Neural crest cell (in vitro differentiated cells): ENCODE measurements around the gene RGS17. TPM values are rescaled to one million over a fixed set of nuclear protein-coding genes. Genes with fewer than 3 reads are reported as not detected.

Source experiments
- DNase-seq: peaks from one replicate; pipeline ENCODE4 v3.0.0; 2021; ENCODE audit warnings: low read depth, mixed read lengths, low spot score
- H3K27ac Mint-ChIP-seq: one replicate; pipeline ENCODE4 v1.8.0; 2021; ENCODE audit warnings: mild to moderate bottlenecking, mixed read lengths; ENCODE audit not compliant: unreplicated experiment
- H3K27me3 Mint-ChIP-seq: 2 replicates; pipeline ENCODE4 v1.8.0; 2021; ENCODE audit warnings: low read depth, mild to moderate bottlenecking, mixed read lengths
- H3K36me3 Mint-ChIP-seq: 2 replicates; pipeline ENCODE4 v1.8.0; 2021; ENCODE audit warnings: low read depth, mild to moderate bottlenecking, mixed read lengths
- H3K4me1 Mint-ChIP-seq: 2 replicates; pipeline ENCODE4 v1.8.0; 2021; ENCODE audit warnings: mixed read lengths
- H3K4me3 Mint-ChIP-seq: one replicate; pipeline ENCODE4 v1.8.0; 2021; ENCODE audit warnings: mild to moderate bottlenecking, mixed read lengths
- H3K9me3 Mint-ChIP-seq: 2 replicates; pipeline ENCODE4 v1.8.0; 2021; ENCODE audit warnings: mixed read lengths
- CTCF ChIP-seq: fragments of 200-600 bp; sonication (generic); conservative IDR thresholded peaks from 2 replicates; pipeline ENCODE4 v1.5.0; 2021; ENCODE audit warnings: antibody characterized with exemption, mild to moderate bottlenecking
- total RNA-seq: library from RNA; stranded (reverse); gene quantifications from 2 replicates; pipeline ENCODE4 v1.2.1, GENCODE V29; 2021

RGS17 gene
- total RNA-seq, 1 donor from 2014 or later = 4.7 TPM

- H3K36me3 Mint-ChIP-seq = no peaks in the 10 kb centered on the region
- DNase-seq = no peak
- no peak overlapping the region for H3K4me3 Mint-ChIP-seq
- H3K9me3 Mint-ChIP-seq = peaks cover 5% of the 10 kb centered on the region
- no peaks in the 10 kb centered on the region for H3K4me1 Mint-ChIP-seq
- no peak for TF ChIP-seq CTCF
- H3K27me3 Mint-ChIP-seq = no peaks in the 10 kb centered on the region
- H3K27ac Mint-ChIP-seq = no peak overlapping the region
These were observed 47.2 kb downstream of the RGS17 start for GRCh38 chr6:153083869-153084268.

- no peak overlapping the region for H3K4me3 Mint-ChIP-seq
- no peaks in the 10 kb centered on the region for H3K36me3 Mint-ChIP-seq
- TF ChIP-seq CTCF = no peak
- H3K27ac Mint-ChIP-seq = no peak overlapping the region
- DNase-seq = no peak
- H3K4me1 Mint-ChIP-seq = no peaks in the 10 kb centered on the region
- peaks cover 5% of the 10 kb centered on the region for H3K9me3 Mint-ChIP-seq
- no peaks in the 10 kb centered on the region for H3K27me3 Mint-ChIP-seq
These were observed 49.2 kb downstream of the RGS17 start for GRCh38 chr6:153081914-153082313.

GRCh38 chr6:153076431-153076830 lies 54.7 kb downstream of the RGS17 start:
- Mint-ChIP-seq H3K27me3 (no peaks in the 10 kb centered on the region), H3K4me1 (peaks cover 5% of the 10 kb centered on the region), H3K27ac (no peak overlapping the region), H3K4me3 (no peak overlapping the region), H3K9me3 (no peaks in the 10 kb centered on the region), H3K36me3 (no peaks in the 10 kb centered on the region)
- no peak for TF ChIP-seq CTCF
- DNase-seq = no peak

- H3K9me3 Mint-ChIP-seq = no peaks in the 10 kb centered on the region
These were observed 56.3 kb downstream of the RGS17 start for GRCh38 chr6:153074761-153075160.

GRCh38 chr6:153073841-153074240 lies 57.2 kb downstream of the RGS17 start:
- H3K27me3 Mint-ChIP-seq = no peaks in the 10 kb centered on the region
- no peaks in the 10 kb centered on the region for H3K9me3 Mint-ChIP-seq
- H3K4me3 Mint-ChIP-seq = no peak overlapping the region
- H3K4me1 Mint-ChIP-seq = peaks cover 5% of the 10 kb centered on the region
- DNase-seq = no peak
- H3K36me3 Mint-ChIP-seq = no peaks in the 10 kb centered on the region
- no peak for TF ChIP-seq CTCF
- no peak overlapping the region for H3K27ac Mint-ChIP-seq

More at GRCh38 chr6:153074761-153075160, 56.3 kb downstream of the RGS17 start:
- peaks cover 5% of the 10 kb centered on the region for H3K4me1 Mint-ChIP-seq
- DNase-seq = no peak
- no peak overlapping the region for H3K27ac Mint-ChIP-seq
- no peak for TF ChIP-seq CTCF
- no peaks in the 10 kb centered on the region for H3K27me3 Mint-ChIP-seq
- H3K4me3 Mint-ChIP-seq = no peak overlapping the region
- H3K36me3 Mint-ChIP-seq = no peaks in the 10 kb centered on the region

- no peak overlapping the region for H3K4me3 Mint-ChIP-seq
- TF ChIP-seq CTCF = no peak
- no peaks in the 10 kb centered on the region for H3K27me3 Mint-ChIP-seq
- peaks cover 5% of the 10 kb centered on the region for H3K4me1 Mint-ChIP-seq
- no peak overlapping the region for H3K27ac Mint-ChIP-seq
- no peak for DNase-seq
- H3K9me3 Mint-ChIP-seq = peaks cover 13% of the 10 kb centered on the region
- H3K36me3 Mint-ChIP-seq = peaks cover 12% of the 10 kb centered on the region
These were observed 60.3 kb downstream of the RGS17 start for GRCh38 chr6:153070756-153071155.
